ENCODE results near the gene RABL6.
"Not testable (repeated sequence)": the region's sequence is repeated elsewhere in the genome, so short reads cannot be mapped to it uniquely, and the experiment has no call there.

Gene RABL6

DNA sequence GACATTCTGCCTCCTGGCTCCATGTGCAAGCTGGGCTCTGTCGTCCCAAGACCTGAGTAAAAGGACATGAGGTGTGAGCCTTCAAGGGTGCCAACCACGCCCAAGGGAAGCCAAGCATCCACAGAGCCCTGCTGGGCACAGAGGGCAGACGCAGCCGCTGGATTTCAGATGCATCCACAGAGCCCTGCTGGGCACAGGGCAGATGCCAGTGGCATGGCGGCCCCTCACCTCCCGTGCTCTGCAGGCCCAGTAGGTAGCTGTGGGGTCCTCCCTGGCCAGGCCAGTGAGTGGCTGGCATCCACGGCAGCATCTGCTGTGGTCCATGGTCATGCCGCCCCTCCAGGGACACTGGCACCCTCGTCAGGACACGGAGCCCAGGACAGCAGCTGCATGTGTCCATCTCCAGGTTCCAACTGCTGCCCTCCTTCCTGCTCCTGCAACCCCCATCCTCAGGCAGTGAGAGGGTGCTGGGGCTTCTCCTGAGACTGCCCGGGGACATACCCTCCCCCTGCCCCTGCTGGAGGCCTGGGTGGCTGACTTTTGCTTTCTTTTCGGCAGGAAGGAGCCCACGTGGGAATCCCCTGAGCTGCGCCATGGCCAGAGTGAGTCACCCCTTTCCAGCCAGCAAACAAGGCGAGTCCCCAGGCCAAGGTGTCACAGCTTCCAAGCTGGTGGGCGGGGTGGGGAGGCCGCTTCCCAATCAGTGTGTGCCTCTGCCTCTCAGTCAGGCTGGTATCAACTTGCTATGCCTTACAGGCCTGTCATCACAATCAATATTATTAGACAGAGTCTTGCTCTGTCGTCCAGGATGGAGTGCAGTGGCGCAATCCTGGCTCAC, 74.6 kb downstream of the RABL6 start:
- no peak for DNase-seq (ENCODE audit: low read depth, low spot score)
- Histone ChIP-seq H3K9ac (ENCODE audit: insufficient read length, low read depth) (peak overlapping the region; percentile 69), H3K4me1 (ENCODE audit: insufficient read depth, insufficient read length) (peaks cover 23% of the 10 kb centered on the region), H3K9me3 (ENCODE audit: insufficient read depth, low read length) (no peaks in the 10 kb centered on the region), H3K4me3 (ENCODE audit: insufficient read length, low read depth) (no peak overlapping the region), H3K36me3 (ENCODE audit: insufficient read depth, insufficient read length, low read length) (peaks cover 9% of the 10 kb centered on the region), H3K27me3 (ENCODE audit: insufficient read depth, insufficient read length) (no peaks in the 10 kb centered on the region)
- TF ChIP-seq SUZ12 (IDR thresholded peaks at IDR 0.05; ENCODE audit: extremely low read depth, insufficient read depth, insufficient read length) (no peak), YY1 (IDR thresholded peaks at IDR 0.05; ENCODE audit: insufficient read depth, insufficient read length) (no peak), ZNF274 (IDR thresholded peaks at IDR 0.05; ENCODE audit: low read depth, low read length) (no peak)

GRCh38 chr9:136882947-136883283, 75.2 kb downstream of the RABL6 start:
- not testable (repeated sequence) for DNase-seq (ENCODE audit: low read depth, low spot score); H3K36me3 ChIP-seq (ENCODE audit: insufficient read depth, insufficient read length, low read length); H3K9me3 ChIP-seq (ENCODE audit: insufficient read depth, low read length); H3K27me3 ChIP-seq (ENCODE audit: insufficient read depth, insufficient read length); H3K4me3 ChIP-seq (ENCODE audit: insufficient read length, low read depth); H3K9ac ChIP-seq (ENCODE audit: insufficient read length, low read depth)
- peaks cover 25% of the 10 kb centered on the region for H3K4me1 ChIP-seq (ENCODE audit: insufficient read depth, insufficient read length)

DNA sequence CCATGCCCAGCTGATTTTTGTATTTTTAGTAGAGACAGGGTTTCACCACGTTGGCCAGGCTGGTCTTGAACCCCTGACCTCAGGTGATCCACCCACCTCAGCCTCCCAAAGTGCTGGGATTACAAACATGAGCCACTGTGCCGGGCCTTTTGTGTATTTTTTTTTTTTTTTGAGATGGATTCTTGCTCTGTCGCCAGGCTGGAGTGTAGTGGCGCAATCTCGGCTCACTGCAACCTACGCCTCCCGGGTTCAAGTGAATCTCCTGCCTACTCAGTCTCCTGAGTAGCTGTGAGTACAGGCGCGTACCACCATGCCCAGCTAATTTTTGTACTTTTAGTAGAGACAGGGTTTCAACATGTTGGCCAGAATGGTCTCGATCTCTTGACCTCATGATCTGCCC, 75.9 kb downstream of the RABL6 start:
- H3K4me3 ChIP-seq (ENCODE audit: insufficient read length, low read depth); DNase-seq (ENCODE audit: low read depth, low spot score); H3K9ac ChIP-seq (ENCODE audit: insufficient read length, low read depth); H3K27me3 ChIP-seq (ENCODE audit: insufficient read depth, insufficient read length); H3K9me3 ChIP-seq (ENCODE audit: insufficient read depth, low read length): not testable (repeated sequence)
- Histone ChIP-seq H3K36me3 (ENCODE audit: insufficient read depth, insufficient read length, low read length) (peaks cover 15% of the 10 kb centered on the region), H3K4me1 (ENCODE audit: insufficient read depth, insufficient read length) (peaks cover 25% of the 10 kb centered on the region)

GRCh38 chr9:136885950-136886578, 78.3 kb downstream of the RABL6 start, which contains the start of gene TRAF2:
TSS of gene TRAF2 (plus strand) at chr9:136886516. CDS start at chr9:136898741, 12,225 bp downstream.
- Histone ChIP-seq H3K4me3 (ENCODE audit: insufficient read length, low read depth) (peak within 1 kb of the TSS; percentile 92), H3K9ac (ENCODE audit: insufficient read length, low read depth) (peak within 1 kb of the TSS; percentile 95), H3K36me3 (ENCODE audit: insufficient read depth, insufficient read length, low read length) (peaks cover 33% of the 10 kb centered on the region), H3K9me3 (ENCODE audit: insufficient read depth, low read length) (no peaks in the 10 kb centered on the region), H3K27me3 (ENCODE audit: insufficient read depth, insufficient read length) (no peaks in the 10 kb centered on the region), H3K4me1 (ENCODE audit: insufficient read depth, insufficient read length) (peaks cover 23% of the 10 kb centered on the region)
- DNase-seq (ENCODE audit: low read depth, low spot score): peak; percentile 98
- TF ChIP-seq SUZ12 (IDR thresholded peaks at IDR 0.05; ENCODE audit: extremely low read depth, insufficient read depth, insufficient read length) (no peak), YY1 (IDR thresholded peaks at IDR 0.05; ENCODE audit: insufficient read depth, insufficient read length) (no peak), ZNF274 (IDR thresholded peaks at IDR 0.05; ENCODE audit: low read depth, low read length) (no peak)

DNA sequence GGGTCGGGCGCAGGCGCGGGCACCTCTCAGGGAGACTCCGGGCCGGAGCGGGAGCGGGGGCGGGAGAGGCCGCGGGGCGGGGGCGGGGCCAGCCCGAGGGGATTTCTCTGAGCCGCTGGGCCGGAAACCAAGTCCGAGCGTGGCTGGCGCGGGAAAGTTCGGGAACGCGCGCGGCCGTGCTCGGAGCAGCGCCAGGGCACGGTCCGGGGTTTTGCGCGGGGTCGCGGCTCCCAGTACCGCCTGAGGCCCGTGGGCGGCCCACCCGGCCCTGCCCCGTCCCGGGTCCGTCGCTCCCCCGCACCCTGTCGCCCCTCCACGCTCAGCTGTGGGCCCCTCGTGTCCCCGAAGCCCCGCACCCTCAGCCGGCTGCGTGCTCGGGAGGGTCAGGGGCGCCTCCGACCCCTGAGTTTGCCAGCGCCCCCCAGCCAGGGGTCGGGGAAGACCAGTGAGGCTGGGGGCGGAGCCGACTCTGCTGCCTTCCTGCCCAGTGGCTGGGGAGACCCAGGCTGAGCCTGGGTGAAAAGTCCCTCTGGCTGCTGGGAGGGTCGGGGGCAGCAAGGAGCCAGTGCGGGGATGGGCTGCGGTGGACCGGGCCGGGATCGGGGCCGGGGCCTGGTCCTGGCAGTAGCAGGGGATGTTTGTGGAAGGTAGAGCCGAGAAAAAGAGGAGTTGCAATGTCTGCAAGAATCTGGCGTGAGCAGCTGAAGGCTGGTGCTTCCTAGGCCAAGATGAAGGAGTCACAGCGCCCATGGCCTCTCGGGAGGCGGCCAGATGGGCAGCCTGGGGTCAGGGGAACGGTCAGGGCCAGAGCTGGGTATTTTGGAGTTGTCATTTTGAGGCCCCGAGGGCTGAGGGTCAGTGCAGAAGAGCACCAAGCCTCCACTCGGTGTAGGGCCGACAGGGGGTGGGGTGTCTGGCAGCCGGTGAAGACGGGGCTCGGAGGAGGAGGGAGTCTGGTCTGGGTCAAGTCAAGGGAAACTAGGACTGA, 79.2 kb downstream of the RABL6 start:
- TF ChIP-seq ZNF274 (IDR thresholded peaks at IDR 0.05; ENCODE audit: low read depth, low read length) (no peak), YY1 (IDR thresholded peaks at IDR 0.05; ENCODE audit: insufficient read depth, insufficient read length) (no peak), SUZ12 (IDR thresholded peaks at IDR 0.05; ENCODE audit: extremely low read depth, insufficient read depth, insufficient read length) (no peak)
- peaks cover 40% of the 10 kb centered on the region for H3K36me3 ChIP-seq (ENCODE audit: insufficient read depth, insufficient read length, low read length)
- peaks cover 18% of the 10 kb centered on the region for H3K4me1 ChIP-seq (ENCODE audit: insufficient read depth, insufficient read length)
- DNase-seq (ENCODE audit: low read depth, low spot score): peak; percentile 22
- H3K27me3 ChIP-seq (ENCODE audit: insufficient read depth, insufficient read length): no peaks in the 10 kb centered on the region
- H3K9ac ChIP-seq (ENCODE audit: insufficient read length, low read depth): peak overlapping the region; percentile 95
- H3K9me3 ChIP-seq (ENCODE audit: insufficient read depth, low read length): no peaks in the 10 kb centered on the region
- H3K4me3 ChIP-seq (ENCODE audit: insufficient read length, low read depth): peak overlapping the region; percentile 92

- Histone ChIP-seq H3K9me3 (ENCODE audit: insufficient read depth, low read length) (no peaks in the 10 kb centered on the region), H3K27me3 (ENCODE audit: insufficient read depth, insufficient read length) (no peaks in the 10 kb centered on the region), H3K36me3 (ENCODE audit: insufficient read depth, insufficient read length, low read length) (peaks cover 53% of the 10 kb centered on the region), H3K4me1 (ENCODE audit: insufficient read depth, insufficient read length) (peaks cover 15% of the 10 kb centered on the region), H3K9ac (ENCODE audit: insufficient read length, low read depth) (no peak overlapping the region), H3K4me3 (ENCODE audit: insufficient read length, low read depth) (no peak overlapping the region)
- TF ChIP-seq SUZ12 (IDR thresholded peaks at IDR 0.05; ENCODE audit: extremely low read depth, insufficient read depth, insufficient read length) (no peak), YY1 (IDR thresholded peaks at IDR 0.05; ENCODE audit: insufficient read depth, insufficient read length) (no peak)
- DNase-seq (ENCODE audit: low read depth, low spot score): no peak
Observed at GRCh38 chr9:136888454-136888853, 80.7 kb downstream of the RABL6 start.

- H3K36me3 ChIP-seq (ENCODE audit: insufficient read depth, insufficient read length, low read length): peaks cover 59% of the 10 kb centered on the region
- no peaks in the 10 kb centered on the region for H3K9me3 ChIP-seq (ENCODE audit: insufficient read depth, low read length)
- peaks cover 13% of the 10 kb centered on the region for H3K4me1 ChIP-seq (ENCODE audit: insufficient read depth, insufficient read length)
- no peak overlapping the region for H3K9ac ChIP-seq (ENCODE audit: insufficient read length, low read depth)
- no peak for DNase-seq (ENCODE audit: low read depth, low spot score)
- no peaks in the 10 kb centered on the region for H3K27me3 ChIP-seq (ENCODE audit: insufficient read depth, insufficient read length)
- no peak overlapping the region for H3K4me3 ChIP-seq (ENCODE audit: insufficient read length, low read depth)
- TF ChIP-seq SUZ12 (IDR thresholded peaks at IDR 0.05; ENCODE audit: extremely low read depth, insufficient read depth, insufficient read length): no peak
- no peak for TF ChIP-seq YY1 (IDR thresholded peaks at IDR 0.05; ENCODE audit: insufficient read depth, insufficient read length)
- no peak for TF ChIP-seq ZNF274 (IDR thresholded peaks at IDR 0.05; ENCODE audit: low read depth, low read length)
Observed at GRCh38 chr9:136889858-136890257, 82.1 kb downstream of the RABL6 start.
